Smooth muscle cell of the brain vasculature (primary cell): ENCODE results near the gene CCL4L2.
"Not testable (repeated sequence)": the region's sequence is repeated elsewhere in the genome, so short reads cannot be mapped to it uniquely, and the experiment has no call there.

Source experiments
- DNase-seq: peaks from one replicate; pipeline ENCODE4 v3.0.0-alpha.2; 2012; ENCODE audit warnings: low read depth, low spot score

CCL4L2 gene

GRCh38 chr17:36195434-36196130 lies 15.3 kb upstream of the CCL4L2 start:
- DNase-seq, result no peak

- no peak for DNase-seq
Observed at GRCh38 chr17:36196131-36196486, 14.8 kb upstream of the CCL4L2 start.

- no peak for DNase-seq
Observed at GRCh38 chr17:36197387-36197703, 13.5 kb upstream of the CCL4L2 start.

- DNase-seq, result no peak
Observed at GRCh38 chr17:36198831-36199465, 11.9 kb upstream of the CCL4L2 start.

- not testable (repeated sequence) for DNase-seq
Observed at GRCh38 chr17:36201102-36201501, 9.8 kb upstream of the CCL4L2 start.

- not testable (repeated sequence) for DNase-seq
Observed at GRCh38 chr17:36201506-36201905, 9.4 kb upstream of the CCL4L2 start.

GRCh38 chr17:36203335-36203734 lies 7.5 kb upstream of the CCL4L2 start:
- DNase-seq, result no peak

GRCh38 chr17:36204724-36205500 lies 6.0 kb upstream of the CCL4L2 start:
- no peak for DNase-seq

- no peak for DNase-seq
Observed at GRCh38 chr17:36205637-36206485, 5.0 kb upstream of the CCL4L2 start.

- not testable (repeated sequence) for DNase-seq
Observed at GRCh38 chr17:36206486-36206821, 4.4 kb upstream of the CCL4L2 start.

GRCh38 chr17:36207383-36207782 lies 3.5 kb upstream of the CCL4L2 start:
- DNase-seq, result not testable (repeated sequence)

GRCh38 chr17:36209575-36209974 lies 1.3 kb upstream of the CCL4L2 start:
- DNase-seq, result no peak

- not testable (repeated sequence) for DNase-seq
Observed at GRCh38 chr17:36211484-36212271, 815 bp downstream of the CCL4L2 start.

GRCh38 chr17:36212272-36212605 lies 1.4 kb downstream of the CCL4L2 start:
- no peak for DNase-seq

GRCh38 chr17:36212966-36213365 lies 2.1 kb downstream of the CCL4L2 start:
- no peak for DNase-seq

GRCh38 chr17:36213695-36214094 lies 2.8 kb downstream of the CCL4L2 start:
- DNase-seq, result no peak

- no peak for DNase-seq
Observed at GRCh38 chr17:36214918-36215317, 4.1 kb downstream of the CCL4L2 start.

- not testable (repeated sequence) for DNase-seq
Observed at GRCh38 chr17:36215406-36216308, 4.8 kb downstream of the CCL4L2 start.

- DNase-seq, result not testable (repeated sequence)
Observed at GRCh38 chr17:36219556-36219955, 8.7 kb downstream of the CCL4L2 start.
